Measurements from ENCODE around the gene ANHX.

ANHX gene

GRCh38 chr12:133180669-133181068 is 55.0 kb downstream of the ANHX start:
- no peak for TF ChIP-seq CTCF (conservative IDR thresholded peaks at IDR 0.05; ENCODE audit: low read depth, low read length)
- DNase-seq (ENCODE audit: low read depth), result no peak
- H3K4me3 ChIP-seq (ENCODE audit: low read length), result no peak overlapping the region

- DNase-seq (ENCODE audit: low read depth), result no peak
- TF ChIP-seq CTCF (conservative IDR thresholded peaks at IDR 0.05; ENCODE audit: low read depth, low read length), result no peak
Observed at GRCh38 chr12:133174901-133175300, 60.8 kb downstream of the ANHX start.

GRCh38 chr12:133172491-133172890 is 63.2 kb downstream of the ANHX start:
- no peak for DNase-seq (ENCODE audit: low read depth)
- TF ChIP-seq CTCF (conservative IDR thresholded peaks at IDR 0.05; ENCODE audit: low read depth, low read length), result no peak
- no peak overlapping the region for H3K4me3 ChIP-seq (ENCODE audit: low read length)

More at GRCh38 chr12:133174901-133175300, 60.8 kb downstream of the ANHX start:
- no peak overlapping the region for H3K4me3 ChIP-seq (ENCODE audit: low read length)
